Natural killer cell (primary cell): ENCODE results near the gene SCYL3. TPM values are rescaled to one million over a fixed set of nuclear protein-coding genes. Genes with fewer than 3 reads are reported as not detected.

Source experiments
- ATAC-seq, 3 donors: fragments of 150-1000 bp in 2 of 3; fragments of 200-7000 bp in 1 of 3; cut with Tn5 transposase; 1 replicate in 1 of 3; 2 replicates in 2 of 3; pipeline ENCODE4 v1.10.0; 2021; ENCODE audit warnings: mild to moderate bottlenecking in 2 of 3, moderate library complexity in 2 of 3
- DNase-seq, 2 donors: peaks; one replicate each; pipeline versions ENCODE4 v3.0.0 to v3.0.0-alpha.2; 2013 to 2021; ENCODE audit warnings: mixed read lengths in 1 of 2
- H3K27ac ChIP-seq: one replicate; pipeline ENCODE4 v1.5.1; 2013; ENCODE audit warnings: mild to moderate bottlenecking, low read length
- H3K27me3 ChIP-seq: one replicate; pipeline ENCODE4 v1.6.1; 2013; ENCODE audit warnings: low read length; ENCODE audit not compliant: control insufficient read depth, insufficient read depth
- H3K36me3 ChIP-seq: one replicate; pipeline ENCODE4 v1.6.1; 2013; ENCODE audit warnings: low read length; ENCODE audit not compliant: control insufficient read depth, insufficient read depth
- H3K4me1 ChIP-seq: one replicate; pipeline ENCODE4 v1.6.1; 2013; ENCODE audit warnings: low read length; ENCODE audit not compliant: control insufficient read depth, insufficient read depth
- H3K4me3 ChIP-seq: one replicate; pipeline ENCODE4 v1.5.1; 2013; ENCODE audit warnings: low read length
- H3K9me3 ChIP-seq: one replicate; pipeline ENCODE4 v1.6.1; 2013; ENCODE audit warnings: low read length; ENCODE audit not compliant: control insufficient read depth, insufficient read depth
- H3K27ac Mint-ChIP-seq, 2 donors: one replicate each; pipeline ENCODE4 v1.8.0; 2022; ENCODE audit warnings: mild to moderate bottlenecking in 2 of 2, mixed read lengths in 2 of 2, moderate library complexity in 1 of 2
- H3K27me3 Mint-ChIP-seq, 2 donors: one replicate each; pipeline ENCODE4 v1.8.0; 2022; ENCODE audit warnings: low read depth in 2 of 2, mixed read lengths in 2 of 2
- H3K36me3 Mint-ChIP-seq: one replicate; pipeline ENCODE4 v1.8.0; 2022; ENCODE audit warnings: mixed read lengths
- H3K4me1 Mint-ChIP-seq, 2 donors: one replicate each; pipeline ENCODE4 v1.8.0; 2022; ENCODE audit warnings: mixed read lengths in 2 of 2
- H3K4me3 Mint-ChIP-seq: one replicate; pipeline ENCODE4 v1.8.0; 2022; ENCODE audit warnings: mild to moderate bottlenecking, moderate library complexity, mixed read lengths
- H3K9me3 Mint-ChIP-seq, 2 donors: one replicate each; pipeline ENCODE4 v1.8.0; 2022; ENCODE audit warnings: mixed read lengths in 2 of 2
- CTCF ChIP-seq: fragments of 200-600 bp; IDR thresholded peaks from one replicate; pipeline ENCODE4 v1.8.0; 2022; ENCODE audit warnings: antibody characterized with exemption
- WGBS: methylation state at CpG from one replicate; pipeline ENCODE4 v1.1.7; 2013; ENCODE audit warnings: missing lambda C conversion rate; ENCODE audit not compliant: insufficient coverage; 5-methylcytosine and 5-hydroxymethylcytosine counted together
- intact Hi-C: fragments of 100-400 bp; cut with micrococcal nuclease; formaldehyde crosslinking; loops from one replicate; pipeline ENCODE4 v1.14.2; 2022
- total RNA-seq, 4 donors: library from RNA; stranded (reverse); fragments of 120-200 nt in 1 of 4; gene quantifications; one replicate each; pipeline versions ENCODE4 v1.2.3 to v1.2.4, GENCODE V29; 2013 to 2022

The SCYL3 gene
- total RNA-seq, 3 donors from 2014 or later (not counting 1 experiment from before 2014, with no cell fraction given): 6.0 to 12.3 (median 7.0) TPM

- WGBS: 100% methylated on average over 2 of the region's 2 CpGs
- no peaks in the 10 kb centered on the region for H3K27me3 Mint-ChIP-seq
- Histone ChIP-seq H3K27ac (no peak overlapping the region), H3K4me1 (no peaks in the 10 kb centered on the region), H3K36me3 (peaks cover 46% of the 10 kb centered on the region), H3K9me3 (no peaks in the 10 kb centered on the region), H3K27me3 (no peaks in the 10 kb centered on the region), H3K4me3 (no peak overlapping the region)
- no peaks in the 10 kb centered on the region for H3K9me3 Mint-ChIP-seq
- H3K4me3 Mint-ChIP-seq: no peak overlapping the region
- H3K27ac Mint-ChIP-seq: no peak overlapping the region
- ATAC-seq (no peak), DNase-seq (no peak)
- peaks cover 16% of the 10 kb centered on the region for H3K36me3 Mint-ChIP-seq
- no peak for TF ChIP-seq CTCF
- H3K4me1 Mint-ChIP-seq: peaks cover 17 to 33% of the 10 kb centered on the region in 2 donors
- intact Hi-C loops: no loop called here
These were observed 15.8 kb downstream of the SCYL3 start for GRCh38 chr1:169877800-169878491.

GRCh38 chr1:169874229-169874628 is 19.5 kb downstream of the SCYL3 start:
- Mint-ChIP-seq H3K36me3 (peaks cover 37% of the 10 kb centered on the region), H3K27me3 (no peaks in the 10 kb centered on the region), H3K4me3 (no peak overlapping the region), H3K27ac (no peak overlapping the region), H3K4me1 (peaks cover 11 to 18% of the 10 kb centered on the region in 2 donors), H3K9me3 (no peaks in the 10 kb centered on the region)
- peaks cover 3% of the 10 kb centered on the region for H3K9me3 ChIP-seq
- 93% methylated on average over 3 of the region's 3 CpGs for WGBS
- peaks cover 81% of the 10 kb centered on the region for H3K36me3 ChIP-seq
- H3K27ac ChIP-seq: no peak overlapping the region
- H3K4me1 ChIP-seq: no peaks in the 10 kb centered on the region
- DNase-seq (no peak), ATAC-seq (no peak)
- H3K4me3 ChIP-seq: no peak overlapping the region
- intact Hi-C loops: no loop called here
- no peak for TF ChIP-seq CTCF
- H3K27me3 ChIP-seq: no peaks in the 10 kb centered on the region

GRCh38 chr1:169873582-169874199 is 20.0 kb downstream of the SCYL3 start:
- TF ChIP-seq CTCF: no peak
- Mint-ChIP-seq H3K4me3 (no peak overlapping the region), H3K27ac (no peak overlapping the region), H3K9me3 (no peaks in the 10 kb centered on the region), H3K4me1 (peaks cover 11 to 13% of the 10 kb centered on the region in 2 donors), H3K27me3 (no peaks in the 10 kb centered on the region), H3K36me3 (peaks cover 41% of the 10 kb centered on the region)
- peaks cover 3% of the 10 kb centered on the region for H3K9me3 ChIP-seq
- no peak overlapping the region for H3K27ac ChIP-seq
- H3K27me3 ChIP-seq: no peaks in the 10 kb centered on the region
- no peak for DNase-seq
- intact Hi-C loops: no loop called here
- H3K4me1 ChIP-seq: no peaks in the 10 kb centered on the region
- WGBS: 81% methylated on average over 3 of the region's 3 CpGs
- peaks cover 87% of the 10 kb centered on the region for H3K36me3 ChIP-seq
- no peak overlapping the region for H3K4me3 ChIP-seq
- ATAC-seq: no peak
